ENCODE results near the gene NDUFA8. TPM values are rescaled to one million over a fixed set of nuclear protein-coding genes. Genes with fewer than 3 reads are reported as not detected.

NDUFA8 gene
- total and polyA plus RNA-seq, 2 donors (not counting 1 experiment from before 2014, with no cell fraction given) = 26.6 to 90.2 TPM

- no peaks in the 10 kb centered on the region for H4K20me1 ChIP-seq (ENCODE audit: control insufficient read depth, extremely low read depth, insufficient read depth, low read length)
- TF ChIP-seq EZH2 (IDR thresholded peaks at IDR 0.05; ENCODE audit: low read length, missing control alignments) = no peak
- TF ChIP-seq CTCF (conservative IDR thresholded peaks at IDR 0.05 in 1 of 2, IDR thresholded peaks at IDR 0.05 in 1 of 2; ENCODE audit: low read depth in 1 of 2, low read length in 2 of 2) = no peak
- H3K27me3 ChIP-seq (ENCODE audit: control insufficient read depth, insufficient read depth, low read length) = peaks cover 3% of the 10 kb centered on the region
- H3K27ac ChIP-seq (ENCODE audit: insufficient read depth, low read length) = no peak overlapping the region
- H3K36me3 ChIP-seq (ENCODE audit: control insufficient read depth, insufficient read depth, low read length) = no peaks in the 10 kb centered on the region
- no peak overlapping the region for H3K4me3 ChIP-seq (replicated peaks in 1 of 4; ENCODE audit: control extremely low read depth in 1 of 4, insufficient read depth in 1 of 4, low read depth in 3 of 4, low read length in 4 of 4)
- no peak overlapping the region for H2AFZ ChIP-seq (ENCODE audit: low read length)
- H3K9me3 ChIP-seq (ENCODE audit: control insufficient read depth, insufficient read depth, low read depth, low read length) = no peaks in the 10 kb centered on the region
- H3K9ac ChIP-seq (ENCODE audit: insufficient read depth, low read length) = no peak overlapping the region
- no peak for DNase-seq (ENCODE audit: low read depth in 2 of 2)
- peaks cover 2% of the 10 kb centered on the region for H3K4me1 ChIP-seq (ENCODE audit: control insufficient read depth, extremely low read depth, insufficient read depth, low read length)
- H3K79me2 ChIP-seq (ENCODE audit: control insufficient read depth, insufficient read depth, low read length) = no peaks in the 10 kb centered on the region
- H3K4me2 ChIP-seq (ENCODE audit: extremely low read depth, insufficient read depth, low read length) = no peak overlapping the region
Observed at GRCh38 chr9:122103985-122104384, 55.6 kb downstream of the NDUFA8 start.

- peaks cover 5% of the 10 kb centered on the region for H3K27me3 ChIP-seq (ENCODE audit: control insufficient read depth, insufficient read depth, low read length)
- H3K36me3 ChIP-seq (ENCODE audit: control insufficient read depth, insufficient read depth, low read length) = no peaks in the 10 kb centered on the region
- H2AFZ ChIP-seq (ENCODE audit: low read length) = no peak overlapping the region
- no peaks in the 10 kb centered on the region for H4K20me1 ChIP-seq (ENCODE audit: control insufficient read depth, extremely low read depth, insufficient read depth, low read length)
- no peak overlapping the region for H3K9ac ChIP-seq (ENCODE audit: insufficient read depth, low read length)
- no peak for DNase-seq (ENCODE audit: low read depth in 2 of 2)
- H3K4me2 ChIP-seq (ENCODE audit: extremely low read depth, insufficient read depth, low read length) = no peak overlapping the region
- no peak for TF ChIP-seq EZH2 (IDR thresholded peaks at IDR 0.05; ENCODE audit: low read length, missing control alignments)
- no peaks in the 10 kb centered on the region for H3K79me2 ChIP-seq (ENCODE audit: control insufficient read depth, insufficient read depth, low read length)
- no peak overlapping the region for H3K4me3 ChIP-seq (replicated peaks in 1 of 4; ENCODE audit: control extremely low read depth in 1 of 4, insufficient read depth in 1 of 4, low read depth in 3 of 4, low read length in 4 of 4)
- H3K9me3 ChIP-seq (ENCODE audit: control insufficient read depth, insufficient read depth, low read depth, low read length) = no peaks in the 10 kb centered on the region
- H3K4me1 ChIP-seq (ENCODE audit: control insufficient read depth, extremely low read depth, insufficient read depth, low read length) = no peaks in the 10 kb centered on the region
- H3K27ac ChIP-seq (ENCODE audit: insufficient read depth, low read length) = no peak overlapping the region
Observed at GRCh38 chr9:122102156-122102555, 57.4 kb downstream of the NDUFA8 start.

GRCh38 chr9:122100756-122101155, 58.8 kb downstream of the NDUFA8 start:
- H3K9ac ChIP-seq (ENCODE audit: insufficient read depth, low read length) = no peak overlapping the region
- TF ChIP-seq CTCF (conservative IDR thresholded peaks at IDR 0.05 in 1 of 2, IDR thresholded peaks at IDR 0.05 in 1 of 2; ENCODE audit: low read depth in 1 of 2, low read length in 2 of 2) (no peak), EZH2 (IDR thresholded peaks at IDR 0.05; ENCODE audit: low read length, missing control alignments) (no peak)
- H3K27me3 ChIP-seq (ENCODE audit: control insufficient read depth, insufficient read depth, low read length) = peaks cover 9% of the 10 kb centered on the region
- H3K9me3 ChIP-seq (ENCODE audit: control insufficient read depth, insufficient read depth, low read depth, low read length) = no peaks in the 10 kb centered on the region
- H3K36me3 ChIP-seq (ENCODE audit: control insufficient read depth, insufficient read depth, low read length) = no peaks in the 10 kb centered on the region
- H3K79me2 ChIP-seq (ENCODE audit: control insufficient read depth, insufficient read depth, low read length) = no peaks in the 10 kb centered on the region
- H3K4me2 ChIP-seq (ENCODE audit: extremely low read depth, insufficient read depth, low read length) = no peak overlapping the region
- no peaks in the 10 kb centered on the region for H3K4me1 ChIP-seq (ENCODE audit: control insufficient read depth, extremely low read depth, insufficient read depth, low read length)
- no peak for DNase-seq (ENCODE audit: low read depth in 2 of 2)
- H2AFZ ChIP-seq (ENCODE audit: low read length) = no peak overlapping the region
- no peak overlapping the region for H3K27ac ChIP-seq (ENCODE audit: insufficient read depth, low read length)
- H3K4me3 ChIP-seq (replicated peaks in 1 of 4; ENCODE audit: control extremely low read depth in 1 of 4, insufficient read depth in 1 of 4, low read depth in 3 of 4, low read length in 4 of 4) = no peak overlapping the region
- no peaks in the 10 kb centered on the region for H4K20me1 ChIP-seq (ENCODE audit: control insufficient read depth, extremely low read depth, insufficient read depth, low read length)

Measured in fibroblast of lung (primary cell).